Breast epithelium (tissue), 3 donors: Measurements from ENCODE around the gene AMT.

Experiments used
- POLR2AphosphoS5 ChIP-seq, 3 donors: sonication (generic); formaldehyde crosslinking; IDR thresholded peaks; one replicate each; pipeline ENCODE4 v1.6.1; 2017; ENCODE audit warnings: antibody characterized with exemption in 3 of 3
- TF ChIP-seq, protein P1 (sequence below), 3 donors: fragments of 450-650 bp; IDR thresholded peaks; one replicate each; pipeline ENCODE4 v1.5.1; 2016 to 2017; ENCODE audit warnings: antibody characterized with exemption in 3 of 3, mild to moderate bottlenecking in 3 of 3, moderate library complexity in 3 of 3

GRCh38 chr3:49427586-49427985 lies 5.3 kb upstream of the AMT start:
- TF ChIP-seq, protein P1, sequence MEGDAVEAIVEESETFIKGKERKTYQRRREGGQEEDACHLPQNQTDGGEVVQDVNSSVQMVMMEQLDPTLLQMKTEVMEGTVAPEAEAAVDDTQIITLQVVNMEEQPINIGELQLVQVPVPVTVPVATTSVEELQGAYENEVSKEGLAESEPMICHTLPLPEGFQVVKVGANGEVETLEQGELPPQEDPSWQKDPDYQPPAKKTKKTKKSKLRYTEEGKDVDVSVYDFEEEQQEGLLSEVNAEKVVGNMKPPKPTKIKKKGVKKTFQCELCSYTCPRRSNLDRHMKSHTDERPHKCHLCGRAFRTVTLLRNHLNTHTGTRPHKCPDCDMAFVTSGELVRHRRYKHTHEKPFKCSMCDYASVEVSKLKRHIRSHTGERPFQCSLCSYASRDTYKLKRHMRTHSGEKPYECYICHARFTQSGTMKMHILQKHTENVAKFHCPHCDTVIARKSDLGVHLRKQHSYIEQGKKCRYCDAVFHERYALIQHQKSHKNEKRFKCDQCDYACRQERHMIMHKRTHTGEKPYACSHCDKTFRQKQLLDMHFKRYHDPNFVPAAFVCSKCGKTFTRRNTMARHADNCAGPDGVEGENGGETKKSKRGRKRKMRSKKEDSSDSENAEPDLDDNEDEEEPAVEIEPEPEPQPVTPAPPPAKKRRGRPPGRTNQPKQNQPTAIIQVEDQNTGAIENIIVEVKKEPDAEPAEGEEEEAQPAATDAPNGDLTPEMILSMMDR (IDR thresholded peaks at IDR 0.05) = no peak
- TF ChIP-seq POLR2AphosphoS5 (IDR thresholded peaks at IDR 0.05) = no peak
